ENCODE measurements around the gene NFRKB.
"Not testable (repeated sequence)": the region's sequence is repeated elsewhere in the genome, so short reads cannot be mapped to it uniquely, and the experiment has no call there.

Gene NFRKB

GRCh38 chr11:129894278-129895125, 876 bp downstream of the NFRKB start:
- no peak for DNase-seq (ENCODE audit: low read depth in 2 of 2)

- DNase-seq (ENCODE audit: low read depth in 2 of 2): no peak
These were observed 6.9 kb downstream of the NFRKB start for GRCh38 chr11:129888451-129888850.

- no peak for DNase-seq (ENCODE audit: low read depth in 2 of 2)
These were observed 10.0 kb downstream of the NFRKB start for GRCh38 chr11:129885381-129885780.

GRCh38 chr11:129884581-129884980, 10.8 kb downstream of the NFRKB start:
- no peak for DNase-seq (ENCODE audit: low read depth in 2 of 2)

GRCh38 chr11:129881570-129882170, 13.7 kb downstream of the NFRKB start:
- no peak for DNase-seq (ENCODE audit: low read depth in 2 of 2)

- DNase-seq (ENCODE audit: low read depth in 2 of 2): no peak
These were observed 15.1 kb downstream of the NFRKB start for GRCh38 chr11:129880311-129880710.

- DNase-seq (ENCODE audit: low read depth in 2 of 2): no peak
These were observed 23.5 kb downstream of the NFRKB start for GRCh38 chr11:129871914-129872313.

GRCh38 chr11:129868626-129869025, 26.8 kb downstream of the NFRKB start:
- DNase-seq (ENCODE audit: low read depth in 2 of 2): not testable (repeated sequence)

- DNase-seq (ENCODE audit: low read depth in 2 of 2): no peak
These were observed 29.1 kb downstream of the NFRKB start for GRCh38 chr11:129866311-129866710.

GRCh38 chr11:129865701-129866100, 29.7 kb downstream of the NFRKB start:
- no peak for DNase-seq (ENCODE audit: low read depth in 2 of 2)

GRCh38 chr11:129864811-129865210, 30.6 kb downstream of the NFRKB start:
- DNase-seq (ENCODE audit: low read depth in 2 of 2): no peak

GRCh38 chr11:129861702-129862522, 33.5 kb downstream of the NFRKB start:
- no peak for DNase-seq (ENCODE audit: low read depth in 2 of 2)

GRCh38 chr11:129856036-129856435, 39.3 kb downstream of the NFRKB start:
- no peak for DNase-seq (ENCODE audit: low read depth in 2 of 2)

GRCh38 chr11:129855086-129855485, 40.3 kb downstream of the NFRKB start:
- DNase-seq (ENCODE audit: low read depth in 2 of 2): no peak

- no peak for DNase-seq (ENCODE audit: low read depth in 2 of 2)
These were observed 41.1 kb downstream of the NFRKB start for GRCh38 chr11:129854232-129854805.

GRCh38 chr11:129853518-129854231, 41.7 kb downstream of the NFRKB start:
- DNase-seq (ENCODE audit: low read depth in 2 of 2): no peak

GRCh38 chr11:129852125-129852740, 43.1 kb downstream of the NFRKB start:
- no peak for DNase-seq (ENCODE audit: low read depth in 2 of 2)

- DNase-seq (ENCODE audit: low read depth in 2 of 2): no peak
These were observed 45.8 kb downstream of the NFRKB start for GRCh38 chr11:129849447-129850130.

GRCh38 chr11:129847361-129847760, 48.0 kb downstream of the NFRKB start:
- not testable (repeated sequence) for DNase-seq (ENCODE audit: low read depth in 2 of 2)

All from stimulated activated CD8-positive, alpha-beta memory T cell treated with anti-CD3 and anti-CD28 coated beads, Interleukin-15, amount 100 ng/mL, for 4 hours (primary cell).